GM18498 (cell line): ENCODE data around the gene CLMN.

Source experiments
- ATAC-seq: cut with Tn5 transposase; IDR thresholded peaks from one replicate; pipeline ENCODE4 v1.9.1; 2021; ENCODE audit warnings: mild to moderate bottlenecking, moderate library complexity; ENCODE audit not compliant: unreplicated experiment

The CLMN gene

DNA sequence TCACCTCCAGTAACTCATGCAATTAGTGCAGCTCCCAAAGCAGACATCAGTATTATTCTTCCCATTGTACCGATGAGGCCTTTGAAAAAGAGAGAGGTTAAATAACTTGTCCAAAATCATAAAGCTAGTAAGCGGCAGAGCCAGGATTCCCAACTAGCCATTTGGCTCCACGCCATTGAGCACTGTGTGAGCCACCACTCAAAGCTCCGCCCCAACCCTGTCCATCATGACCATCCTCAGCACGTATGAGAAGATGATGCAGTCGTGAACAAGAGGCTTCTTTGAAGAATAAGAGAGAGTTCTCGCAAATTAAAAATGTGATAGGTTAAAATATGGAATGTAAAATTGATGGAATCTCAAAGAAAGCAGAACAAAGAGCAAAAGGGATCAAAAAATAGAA is 14.6 kb downstream of the CLMN start:
- ATAC-seq: no peak

DNA sequence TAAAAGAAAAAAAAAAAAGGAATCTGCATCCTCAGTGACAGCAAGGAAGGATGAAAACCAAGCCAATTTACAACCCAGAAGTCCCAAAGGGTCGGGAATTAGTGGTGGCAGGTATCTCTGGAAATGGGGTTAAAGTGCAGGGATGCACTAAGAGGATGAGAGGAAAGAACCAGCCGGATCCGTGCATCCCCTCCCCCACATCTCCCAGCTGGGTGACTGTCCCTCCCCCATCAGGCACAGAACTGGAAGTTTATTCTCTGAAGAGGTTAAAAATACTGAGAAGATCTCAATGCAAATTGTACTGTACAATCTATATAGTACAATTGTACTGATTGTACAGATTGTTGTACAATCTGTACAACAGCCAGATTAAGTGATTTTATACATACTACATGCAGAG is 15.4 kb downstream of the CLMN start:
- no peak for ATAC-seq

DNA sequence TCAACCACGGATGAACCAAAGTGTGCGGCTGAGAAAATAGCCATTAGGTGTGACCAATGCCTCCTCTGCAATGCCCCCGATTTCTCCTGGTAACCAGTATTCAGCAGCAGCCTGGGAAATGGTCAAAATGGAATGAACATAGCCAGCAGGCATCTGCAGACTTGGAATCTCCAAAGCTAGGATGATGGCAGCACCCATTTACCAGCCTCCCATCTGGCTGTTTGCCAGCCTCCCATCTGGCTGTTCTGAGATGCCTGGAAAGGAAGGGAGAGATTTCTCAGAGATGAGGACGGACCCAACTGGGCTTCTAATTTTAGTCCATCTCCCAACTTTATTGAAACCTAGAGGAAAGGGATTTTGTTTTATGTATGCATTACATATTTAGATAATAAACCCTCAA is 16.2 kb downstream of the CLMN start:
- no peak for ATAC-seq

DNA sequence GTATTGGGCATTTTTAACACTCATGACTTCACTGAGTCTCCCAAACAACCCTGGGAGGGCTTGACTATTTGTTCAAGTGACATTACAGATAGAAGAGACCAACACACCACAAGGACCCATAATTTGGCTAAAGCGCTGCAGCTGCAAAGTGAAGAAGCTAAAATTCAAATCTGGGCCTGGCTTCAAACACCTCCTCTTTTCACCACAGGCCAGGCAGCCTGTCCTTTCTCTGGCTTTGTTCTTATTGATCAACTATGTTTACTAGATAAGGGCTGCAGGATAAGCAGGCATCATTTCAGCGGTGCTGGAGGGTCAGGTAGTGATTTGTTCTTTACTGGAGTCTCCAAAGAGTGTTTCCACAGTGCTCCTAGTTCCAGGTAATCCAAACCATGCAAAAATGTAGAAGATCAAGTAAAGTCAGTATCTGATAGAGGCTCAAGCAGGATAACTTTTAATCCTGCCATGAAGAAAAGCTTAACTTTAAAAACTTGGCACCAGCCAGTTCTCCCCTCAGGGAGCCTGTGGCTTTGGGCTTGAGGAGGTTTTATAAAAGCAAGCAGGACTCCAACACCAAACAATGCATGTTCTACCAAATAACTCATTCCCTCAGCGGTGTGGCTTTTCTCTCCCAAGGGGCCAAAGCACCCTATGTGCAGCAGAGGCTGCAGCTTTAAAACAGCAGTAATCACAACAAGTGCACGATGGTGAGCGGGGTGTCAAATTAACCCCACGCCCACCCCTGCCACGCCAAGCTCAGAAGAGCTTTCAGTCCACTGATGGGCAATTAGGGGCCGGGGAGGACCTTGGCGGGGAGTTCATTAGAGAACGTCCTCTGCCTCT is 16.8 kb downstream of the CLMN start:
- ATAC-seq: no peak

DNA sequence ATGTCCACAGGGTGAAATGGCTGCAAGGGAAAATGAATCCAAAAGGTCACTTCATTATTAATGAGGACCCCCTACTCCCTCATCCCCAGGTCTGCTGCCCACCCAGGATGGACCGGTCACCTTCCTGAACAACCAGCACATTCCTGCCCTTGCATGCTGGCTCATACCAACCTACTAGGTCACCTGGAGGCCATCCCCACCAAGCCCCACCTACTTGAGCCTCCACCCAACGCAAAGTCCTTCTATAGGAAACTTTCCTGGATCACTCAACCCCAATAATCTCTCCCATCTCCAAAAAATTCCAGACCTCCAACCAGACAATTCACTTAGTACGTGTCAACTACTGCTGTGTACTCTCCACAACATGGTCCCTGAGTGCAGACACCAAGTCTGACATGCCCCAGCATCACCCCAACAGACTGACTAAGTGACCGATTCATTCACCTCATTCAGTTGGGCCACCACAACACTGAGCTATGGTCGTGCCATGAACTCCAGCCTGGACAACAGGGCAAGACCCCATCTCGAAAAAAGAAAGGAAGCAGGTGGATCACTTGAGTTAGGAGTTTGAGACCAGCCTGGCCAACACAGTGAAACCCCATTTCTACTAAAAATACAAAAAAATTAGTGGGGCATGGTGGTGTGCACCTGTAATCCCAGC is 18.1 kb downstream of the CLMN start:
- ATAC-seq: no peak

DNA sequence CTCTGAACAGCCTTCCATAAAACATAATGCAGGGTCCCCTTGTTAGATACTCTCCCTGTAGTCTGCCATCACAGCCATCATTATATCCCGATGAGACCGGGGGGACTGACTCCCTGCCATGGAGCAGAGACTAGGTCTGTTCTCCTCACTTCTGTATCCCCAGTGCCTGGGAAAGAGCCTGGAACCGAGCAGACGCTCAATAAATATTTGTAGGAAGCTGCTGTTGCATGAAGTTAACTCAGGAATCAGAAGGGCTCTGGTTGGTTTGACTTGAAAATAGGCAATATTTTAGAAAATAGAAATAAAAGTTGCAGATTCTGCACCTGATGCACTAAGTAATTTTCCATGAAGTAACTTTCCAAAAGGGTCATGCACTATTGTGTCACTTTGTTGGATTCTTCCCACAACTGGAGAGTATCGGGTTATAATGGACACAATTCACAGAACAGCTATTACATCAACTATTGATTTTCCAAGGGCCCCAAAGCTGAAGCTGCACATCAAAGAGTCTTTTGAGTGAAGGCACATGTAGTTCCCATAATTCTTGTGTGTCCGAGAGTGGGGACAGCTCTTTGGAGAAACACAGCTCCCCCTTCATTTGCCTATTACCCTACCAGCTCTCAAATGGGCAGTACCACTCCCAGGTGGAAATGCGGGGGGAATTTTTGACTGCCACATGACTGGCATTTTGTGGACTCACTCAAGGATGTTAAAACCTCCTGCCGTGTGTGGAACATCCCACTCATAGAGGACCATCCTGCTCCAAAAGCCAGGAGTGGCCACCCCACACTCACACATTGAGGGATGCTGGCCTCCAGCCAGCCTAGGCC is 18.8 kb downstream of the CLMN start:
- ATAC-seq: no peak

DNA sequence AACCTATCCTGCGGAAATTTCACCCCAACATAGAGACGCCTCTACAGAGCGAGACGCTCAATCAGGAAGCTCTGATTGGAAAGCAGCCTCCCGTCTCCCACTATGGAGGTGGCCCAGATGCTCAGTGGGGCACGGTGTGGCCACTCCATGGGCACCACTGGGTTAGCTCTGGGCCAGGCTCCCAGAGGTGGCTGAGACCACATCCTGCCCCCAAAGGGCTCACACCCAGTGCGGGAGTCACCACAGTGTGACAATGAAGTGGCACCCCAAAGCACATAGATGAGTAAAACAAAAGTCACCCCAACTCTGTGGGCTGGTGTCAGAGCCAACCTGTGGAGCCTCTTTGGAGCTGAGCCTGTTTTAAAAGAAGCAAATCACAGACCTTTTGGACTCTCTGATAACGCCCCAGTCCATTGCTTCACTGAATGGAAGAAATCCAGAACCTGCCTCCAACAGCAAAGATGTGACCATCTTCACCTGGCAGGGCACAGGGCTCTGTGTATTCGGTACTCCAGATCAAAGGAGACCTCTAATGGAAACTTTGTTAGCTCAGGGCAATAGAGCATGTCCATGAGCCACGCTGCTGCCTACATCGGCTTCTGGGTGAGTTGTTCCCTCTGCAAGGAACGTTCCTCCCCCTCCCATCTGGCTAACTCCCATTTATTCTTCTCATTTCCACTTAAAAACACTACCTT is 19.6 kb downstream of the CLMN start:
- ATAC-seq: no peak

DNA sequence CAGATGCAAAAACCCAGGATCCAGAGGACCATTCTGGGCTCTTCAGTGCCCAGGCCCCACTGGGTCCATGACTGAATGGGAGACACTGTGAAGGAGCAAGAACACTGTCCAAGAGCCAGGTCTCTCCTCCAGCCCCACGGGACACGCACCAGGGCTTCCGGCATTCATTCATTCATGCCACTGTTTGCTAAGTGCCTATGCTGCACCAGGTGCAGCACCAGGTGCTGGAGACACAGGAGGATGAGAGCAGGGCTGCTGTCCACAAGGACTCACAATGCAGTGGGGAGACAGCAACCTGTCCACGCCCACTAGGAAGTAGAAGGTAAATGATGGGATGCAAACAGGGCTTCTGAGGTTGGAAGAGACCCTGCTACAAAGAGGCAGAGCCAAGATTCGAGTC is 20.4 kb downstream of the CLMN start:
- no peak for ATAC-seq

DNA sequence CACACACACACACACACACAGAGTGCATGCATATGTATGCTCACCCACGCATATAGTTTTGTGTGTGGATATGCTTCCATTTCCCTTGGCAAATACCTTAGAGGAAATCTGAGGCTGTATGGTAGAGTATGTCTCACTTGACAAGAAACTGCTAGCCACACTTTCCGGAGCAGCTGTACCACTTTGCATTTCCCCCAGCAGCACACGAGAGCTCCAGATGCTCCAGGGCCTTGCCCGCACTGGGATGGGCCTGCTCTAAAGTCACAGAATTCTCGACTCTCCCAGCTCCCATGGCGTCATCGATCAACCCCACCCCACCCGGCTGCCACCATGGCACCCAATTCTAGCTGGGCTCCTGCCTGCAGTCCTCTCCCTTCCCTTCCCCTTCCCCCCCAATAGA is 21.9 kb downstream of the CLMN start:
- ATAC-seq: no peak

DNA sequence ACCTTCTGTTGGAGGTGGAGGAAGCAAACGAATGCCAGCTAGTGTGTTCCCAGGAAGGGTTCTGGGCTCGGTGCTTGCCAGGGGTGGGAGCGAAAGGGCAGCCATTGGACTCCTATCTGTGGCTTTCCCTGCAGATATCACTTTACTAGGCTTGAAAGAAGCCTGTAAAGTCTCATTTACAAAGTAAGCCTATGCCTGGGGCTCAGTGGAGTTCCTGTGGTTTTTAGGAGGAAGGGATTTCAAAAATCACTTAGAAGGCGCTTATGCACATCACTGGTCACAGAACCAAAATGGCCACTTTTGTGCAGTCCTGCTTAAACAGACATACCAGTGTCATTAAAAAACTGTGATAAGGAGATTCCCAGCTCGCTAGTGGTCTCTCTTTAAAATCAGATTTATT is 22.7 kb downstream of the CLMN start:
- ATAC-seq: no peak

DNA sequence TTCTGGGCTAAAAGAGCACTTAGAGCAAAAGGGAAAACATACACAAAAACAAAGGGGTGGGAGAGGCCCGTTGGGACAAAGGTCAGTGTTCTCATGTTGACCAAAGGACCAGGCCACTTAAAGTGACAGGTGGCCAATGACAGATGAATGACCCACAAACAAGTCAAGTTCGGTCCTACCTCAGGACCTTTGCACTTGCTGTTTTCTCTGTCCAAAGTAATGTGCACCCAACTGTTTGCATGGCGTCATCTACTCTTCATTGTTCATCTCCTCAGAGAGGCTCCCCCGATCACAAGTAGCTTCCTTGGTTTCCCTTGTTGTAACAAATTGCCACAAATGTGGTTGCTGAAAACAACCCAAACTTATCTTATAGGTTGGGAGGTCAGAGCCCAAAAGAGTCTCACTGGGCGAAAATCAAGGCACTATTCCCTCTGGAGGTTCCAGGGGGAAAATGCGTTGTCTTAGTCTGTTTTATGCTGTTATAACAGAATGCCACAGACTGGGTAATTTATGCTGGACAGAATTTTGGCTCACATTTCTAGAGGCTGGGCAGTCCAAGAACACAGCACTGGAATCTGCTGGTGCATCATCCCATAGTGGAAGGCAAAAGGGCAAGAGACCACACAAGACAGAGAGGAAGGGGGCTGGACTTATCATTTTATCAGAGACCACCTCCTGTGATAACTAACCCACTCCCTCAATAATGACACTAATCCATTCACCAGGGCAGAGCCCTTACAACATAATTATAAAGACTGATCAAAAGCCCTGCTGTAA is 23.9 kb downstream of the CLMN start:
- ATAC-seq: no peak

DNA sequence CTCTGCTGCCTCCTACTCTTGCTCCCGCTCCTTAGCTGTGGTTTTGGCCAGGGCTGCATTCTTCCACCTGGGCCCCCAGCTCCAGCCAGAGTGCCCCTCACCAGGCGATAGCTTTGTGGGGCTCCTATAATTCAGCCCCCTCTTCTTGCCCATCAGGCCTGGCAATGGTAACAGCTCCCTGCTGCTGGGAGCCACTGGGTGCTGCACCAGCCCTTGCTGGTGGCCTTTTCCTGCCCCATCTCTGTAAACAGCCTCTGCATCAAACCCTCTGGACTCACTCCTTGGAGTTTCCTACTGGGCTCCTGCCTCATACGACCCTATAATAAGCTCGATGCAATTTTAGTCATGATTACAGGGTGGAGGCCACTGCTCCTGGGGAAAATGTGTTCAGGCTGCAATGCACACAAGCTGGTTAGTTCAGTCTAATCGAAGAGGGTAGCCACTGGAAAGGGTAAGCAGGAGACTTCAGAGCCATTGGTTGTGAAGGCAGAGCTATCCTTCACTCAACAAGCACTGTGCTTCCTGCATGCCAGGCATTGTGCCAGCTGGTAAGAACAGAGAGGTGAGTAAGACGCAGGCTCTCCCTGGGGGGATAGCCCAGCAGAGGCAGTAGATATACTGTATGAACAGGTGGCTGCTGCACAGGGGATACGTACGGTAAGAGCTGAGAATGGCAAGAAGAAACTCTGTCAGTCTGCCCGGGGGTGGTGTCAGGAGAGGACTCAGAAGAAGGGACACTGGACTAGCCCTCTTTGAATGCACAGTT is 24.7 kb downstream of the CLMN start:
- ATAC-seq: no peak

DNA sequence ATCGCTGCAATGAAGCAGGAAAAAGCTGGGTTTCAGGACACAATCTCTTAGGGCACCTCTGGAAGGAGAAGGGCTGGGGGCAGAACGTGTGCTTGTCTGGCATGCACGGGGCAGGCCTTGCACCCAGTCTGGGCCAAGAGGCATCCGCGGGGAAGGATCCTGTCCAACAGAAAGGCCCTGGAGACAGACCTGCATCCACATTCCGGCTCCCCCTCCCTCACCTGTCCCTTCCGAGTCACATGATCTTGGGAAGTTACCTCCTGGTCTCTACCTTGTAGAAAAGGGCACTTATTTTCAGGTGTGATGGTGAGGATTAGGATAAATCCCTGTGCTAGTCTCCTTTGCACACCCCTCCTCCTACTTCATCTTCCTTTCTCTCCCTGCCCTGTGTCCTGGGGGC is 25.4 kb downstream of the CLMN start:
- ATAC-seq: no peak

DNA sequence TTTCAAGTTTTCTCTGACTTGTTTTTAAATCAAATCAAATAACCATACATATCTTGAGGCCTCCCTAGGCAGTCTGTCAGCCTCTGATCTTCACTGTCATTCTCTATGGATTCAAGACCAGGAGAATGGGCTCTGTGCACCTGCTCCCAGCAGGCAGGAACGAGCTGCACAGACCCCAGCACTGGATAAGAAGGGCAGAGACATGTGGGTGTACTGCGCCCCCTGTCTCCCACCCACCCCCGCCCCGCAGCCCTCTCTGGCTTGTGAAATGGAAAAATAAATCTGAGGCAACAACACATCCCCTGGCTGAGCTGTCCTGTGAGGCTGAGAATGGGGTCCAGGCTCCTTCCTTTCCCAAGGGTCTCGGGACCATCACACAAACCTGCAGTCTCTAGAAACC is 26.3 kb downstream of the CLMN start:
- ATAC-seq: no peak

DNA sequence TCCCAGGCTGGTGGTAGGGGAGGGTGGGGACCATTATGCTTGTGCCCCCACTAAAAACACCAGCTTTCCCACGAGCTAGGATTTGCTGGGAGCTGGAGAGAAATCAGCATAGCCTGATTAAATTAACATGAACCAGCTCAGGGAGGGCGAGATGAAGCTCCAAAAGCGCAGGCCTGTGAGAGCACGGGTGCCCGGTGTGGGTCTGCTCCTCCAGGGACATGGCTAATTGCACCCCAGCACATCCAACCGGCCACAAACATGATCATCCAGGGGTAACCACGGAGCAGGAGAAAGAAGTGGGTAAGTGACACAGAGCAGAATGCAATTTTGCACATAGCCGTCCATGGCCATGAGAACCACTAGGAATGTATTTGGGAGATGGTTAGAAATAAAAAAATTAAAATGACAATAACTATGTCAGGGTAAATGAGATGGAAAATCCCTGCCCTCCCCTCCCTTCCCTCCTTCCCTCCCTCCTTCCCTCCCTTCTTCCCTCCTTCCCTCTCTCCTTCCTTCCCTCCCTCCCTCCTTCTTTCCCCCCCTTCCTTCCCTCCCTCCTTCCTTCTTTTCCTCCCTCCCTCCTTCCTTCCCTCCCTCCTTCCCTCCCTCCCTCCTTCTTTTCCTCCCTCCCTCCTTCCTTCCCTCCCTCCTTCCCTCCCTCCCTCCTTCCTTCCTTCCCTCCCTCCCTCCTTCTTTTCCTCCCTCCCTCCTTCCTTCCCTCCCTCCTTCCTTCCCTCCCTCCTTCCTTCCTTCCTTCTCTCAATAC is 26.9 kb downstream of the CLMN start:
- ATAC-seq: no peak

DNA sequence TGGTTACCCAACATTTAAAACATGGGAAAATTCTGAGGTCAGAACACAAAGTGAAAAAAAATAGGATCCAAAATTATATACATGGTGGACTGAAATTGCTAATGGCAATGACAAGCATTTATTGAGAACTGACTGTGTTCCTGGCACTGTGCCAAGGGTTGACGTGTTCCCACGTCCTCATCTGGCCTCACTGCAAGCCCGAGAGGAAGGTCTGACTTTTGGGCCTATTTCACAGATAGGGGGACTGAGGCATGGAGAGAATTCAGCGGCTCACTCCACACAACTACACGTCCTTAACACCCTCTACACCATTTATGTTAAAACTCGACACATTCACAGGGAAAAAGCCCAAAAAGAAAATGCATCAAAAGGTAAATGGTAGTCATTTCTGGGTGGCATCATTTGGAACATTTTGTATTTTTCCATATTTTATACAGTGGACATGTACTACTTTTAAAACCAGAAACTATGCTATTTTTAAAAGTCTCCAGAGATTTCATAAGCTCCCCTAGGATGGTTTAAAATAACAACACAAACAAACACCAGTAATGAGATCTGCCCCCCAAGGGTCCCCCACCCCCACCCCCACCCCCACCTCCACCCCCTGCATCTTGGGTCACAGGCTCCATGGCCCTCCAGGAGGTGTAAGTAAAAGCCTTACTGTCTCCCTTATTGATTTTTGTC is 27.7 kb downstream of the CLMN start:
- no peak for ATAC-seq

DNA sequence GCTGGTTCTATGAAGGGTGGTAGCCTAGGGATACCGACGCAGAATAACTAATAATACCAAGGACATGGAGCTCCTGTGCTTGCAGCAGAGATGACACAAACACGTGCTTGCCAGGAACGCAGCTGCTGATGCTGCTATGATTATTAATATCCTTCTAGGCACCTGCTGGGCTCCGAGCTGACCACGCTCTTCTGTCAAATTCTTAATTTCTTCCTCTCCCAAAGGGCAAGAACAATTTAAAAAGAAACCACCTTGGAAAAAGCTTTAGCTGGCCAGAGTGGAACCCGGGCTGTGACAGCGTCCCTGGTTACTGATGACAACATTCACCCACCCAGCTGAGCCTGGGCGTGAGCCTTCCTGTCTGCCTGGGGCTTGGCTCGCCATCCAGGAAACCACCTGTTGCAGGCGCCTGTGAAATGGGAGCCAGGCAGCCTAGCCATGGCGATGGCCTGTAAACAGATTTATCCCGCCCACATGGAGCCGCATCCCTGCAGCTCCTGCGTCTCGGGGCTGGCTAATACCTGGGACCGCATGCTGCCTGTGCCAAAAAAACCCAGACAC is 28.8 kb downstream of the CLMN start:
- no peak for ATAC-seq

DNA sequence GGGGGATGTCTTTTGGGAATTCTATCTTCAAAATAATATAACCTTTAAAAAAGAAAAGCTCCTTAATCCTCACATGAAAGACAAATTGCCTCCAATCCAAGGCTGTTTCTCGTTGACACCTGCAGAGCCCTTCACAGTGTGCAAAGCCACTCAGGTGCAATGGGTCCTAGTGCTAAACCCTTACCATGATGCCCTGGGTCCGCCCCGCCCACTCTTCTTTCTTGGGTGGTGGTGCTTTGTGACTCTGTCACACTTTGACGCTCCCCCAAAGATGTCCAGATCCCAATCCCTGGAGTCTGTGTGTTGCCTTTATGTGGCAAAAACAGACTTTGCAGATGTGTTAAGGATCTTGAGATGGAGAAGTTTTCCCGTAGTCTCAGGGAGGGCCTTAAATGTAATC is 29.7 kb downstream of the CLMN start:
- no peak for ATAC-seq
